Measurements from ENCODE around the gene ACOX3.
"Not testable (repeated sequence)": the region's sequence is repeated elsewhere in the genome, so short reads cannot be mapped to it uniquely, and the experiment has no call there.

ACOX3 gene

DNA sequence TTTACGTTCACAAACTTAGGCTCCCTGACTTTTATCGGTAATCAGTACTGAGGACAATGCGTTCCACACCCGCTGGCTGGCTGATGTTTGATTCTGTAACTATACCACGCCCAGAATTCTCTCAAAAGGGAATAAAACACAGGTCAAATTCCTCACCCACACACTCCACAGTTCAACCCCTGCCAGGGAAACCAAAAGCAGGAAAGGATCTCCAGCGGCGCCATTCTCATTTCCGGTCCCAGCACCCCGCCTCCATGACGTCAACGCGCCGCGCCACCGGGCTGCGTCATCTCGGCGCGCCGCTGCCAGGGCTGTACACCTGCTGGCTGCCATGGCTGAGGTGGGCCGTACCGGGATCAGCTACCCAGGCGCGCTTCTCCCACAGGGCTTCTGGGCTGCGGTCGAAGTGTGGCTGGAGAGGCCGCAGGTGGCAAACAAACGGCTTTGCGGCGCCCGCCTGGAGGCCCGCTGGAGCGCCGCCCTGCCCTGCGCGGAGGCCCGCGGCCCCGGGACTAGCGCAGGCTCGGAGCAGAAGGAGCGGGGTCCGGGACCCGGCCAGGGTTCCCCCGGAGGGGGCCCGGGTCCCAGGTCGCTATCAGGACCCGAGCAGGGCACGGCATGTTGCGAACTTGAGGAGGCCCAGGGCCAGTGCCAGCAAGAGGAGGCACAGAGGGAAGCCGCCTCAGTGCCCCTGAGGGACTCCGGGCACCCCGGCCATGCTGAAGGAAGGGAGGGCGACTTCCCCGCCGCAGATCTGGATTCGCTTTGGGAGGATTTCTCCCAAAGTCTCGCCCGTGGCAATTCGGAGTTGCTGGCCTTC, at the start of gene ACOX3, which contains the start of gene TRMT44:
ACOX3 (minus strand) TSS at position 232 of the 820 bp plus-strand sequence. CDS start 24,202 bp downstream, outside the sequence.
TRMT44 (plus strand) TSS at position 286 of the 820 bp plus-strand sequence; CDS start at position 332, 46 bp downstream.
- peak; percentile 96 for DNase-seq (ENCODE audit: low read depth)

DNA sequence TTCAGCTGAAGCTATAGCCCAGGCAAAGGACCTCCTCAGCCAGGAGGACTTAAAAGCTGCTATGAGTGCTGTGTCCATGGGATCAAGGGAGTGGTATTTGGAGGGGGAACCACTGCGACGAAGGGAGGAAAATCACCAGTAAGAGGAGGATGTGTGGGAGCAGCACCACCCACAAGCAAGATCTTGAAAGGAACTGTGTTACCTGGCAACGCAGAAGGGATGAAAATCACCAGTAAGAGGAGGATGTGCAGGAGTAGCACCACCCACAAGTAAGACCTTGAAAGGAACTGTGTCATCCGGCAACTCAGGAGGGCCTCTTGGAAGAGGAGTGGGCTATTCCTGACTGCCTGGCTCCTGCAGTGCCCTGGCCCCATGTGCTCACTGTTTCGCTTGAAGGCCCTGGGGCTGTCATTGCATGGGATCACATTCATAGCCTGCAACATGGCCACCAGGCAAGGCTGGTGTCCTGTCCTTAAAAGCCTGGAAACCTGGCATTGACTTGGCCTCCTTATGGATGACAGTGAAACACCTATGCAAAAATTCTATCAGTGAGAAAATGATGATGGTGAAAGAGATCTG, 48.4 kb upstream of the ACOX3 start:
- DNase-seq (ENCODE audit: low read depth): no peak

DNA sequence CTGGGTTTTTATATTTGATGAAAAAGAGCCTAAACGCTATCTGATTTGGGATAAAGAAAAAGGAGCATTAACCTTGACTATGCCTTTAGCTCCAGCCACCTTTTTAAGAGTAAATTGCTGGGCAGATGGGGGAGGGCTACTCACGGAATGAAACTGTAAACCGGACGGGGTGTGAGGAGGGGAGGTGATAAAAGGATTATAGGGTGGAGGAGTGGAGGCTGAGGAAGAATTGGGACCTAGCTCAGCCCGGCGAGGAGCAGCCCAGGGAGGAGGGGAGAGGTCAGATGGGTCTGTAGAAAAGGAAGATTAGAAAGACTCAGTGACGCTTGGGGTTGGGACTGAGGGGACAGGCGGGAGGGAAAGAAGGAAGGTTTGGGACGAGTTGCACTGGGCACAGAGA, 46.1 kb upstream of the ACOX3 start:
- not testable (repeated sequence) for DNase-seq (ENCODE audit: low read depth)

DNA sequence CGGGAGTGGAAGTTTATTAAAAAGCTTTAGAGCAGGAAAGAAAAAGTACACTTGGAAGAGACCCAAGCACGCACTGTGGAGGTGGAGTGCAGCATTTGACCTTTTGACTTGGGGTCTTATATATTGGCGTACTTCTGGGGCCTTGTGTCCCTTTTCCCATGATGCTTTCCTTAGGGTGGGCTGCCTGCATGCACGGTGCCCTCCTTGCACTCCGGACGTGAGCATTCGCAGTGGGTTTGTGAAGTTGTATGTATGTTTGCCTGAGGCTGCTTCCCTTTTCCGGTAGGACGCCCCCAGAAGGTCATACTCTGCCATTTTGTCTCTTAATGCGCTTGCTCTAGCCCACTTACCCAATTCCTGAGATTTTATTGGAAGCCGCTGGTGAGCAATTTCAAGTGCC, 39.7 kb upstream of the ACOX3 start:
- DNase-seq (ENCODE audit: low read depth): no peak

DNA sequence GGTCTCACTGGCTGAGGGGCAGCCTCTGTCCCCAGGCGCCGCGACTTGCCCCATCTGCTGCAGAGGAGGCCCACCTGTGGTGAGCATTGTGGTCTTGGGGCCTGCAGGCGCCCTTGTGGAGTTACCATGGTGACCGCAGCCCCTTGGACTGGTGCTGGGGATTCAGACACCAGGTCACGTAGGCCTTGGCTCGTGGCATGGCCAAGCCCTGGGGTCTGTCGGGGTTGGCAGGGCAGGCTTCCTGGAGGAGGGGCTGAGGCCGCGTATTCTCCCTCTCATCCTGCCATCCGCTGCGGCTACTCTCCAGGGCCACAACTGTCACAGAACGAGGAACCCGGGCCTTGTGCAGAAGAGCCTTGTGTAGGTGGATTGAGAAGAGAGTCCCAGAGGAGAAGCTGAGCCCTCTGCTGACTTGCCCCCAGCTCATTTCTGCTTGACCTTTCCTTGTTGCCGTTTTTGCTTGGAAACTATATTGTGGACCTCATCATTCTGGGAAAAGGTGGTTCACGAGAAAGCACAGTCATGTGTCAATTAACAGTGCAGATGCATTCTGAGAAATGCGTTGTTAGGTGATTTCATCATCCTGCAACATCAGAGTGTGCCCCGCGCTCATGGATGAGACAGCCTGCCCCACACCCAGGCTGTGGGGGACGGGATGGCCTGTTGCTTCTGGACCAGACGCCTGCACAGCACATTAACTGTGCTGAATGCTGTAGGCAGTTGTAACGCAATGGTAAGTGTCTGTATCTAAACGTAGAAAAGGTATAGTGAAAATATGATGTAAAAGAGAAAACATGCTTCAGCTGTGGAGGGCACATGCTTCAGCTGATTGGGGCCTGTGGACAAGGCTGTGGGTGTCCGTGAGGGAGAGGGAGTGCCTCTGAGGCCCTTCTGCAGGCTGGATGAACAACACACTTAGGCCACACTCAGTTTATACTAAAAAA, 38.5 kb upstream of the ACOX3 start:
- no peak for DNase-seq (ENCODE audit: low read depth)

- DNase-seq (ENCODE audit: low read depth): no peak
Measured at GRCh38 chr4:8478371-8478770, 37.8 kb upstream of the ACOX3 start.

DNA sequence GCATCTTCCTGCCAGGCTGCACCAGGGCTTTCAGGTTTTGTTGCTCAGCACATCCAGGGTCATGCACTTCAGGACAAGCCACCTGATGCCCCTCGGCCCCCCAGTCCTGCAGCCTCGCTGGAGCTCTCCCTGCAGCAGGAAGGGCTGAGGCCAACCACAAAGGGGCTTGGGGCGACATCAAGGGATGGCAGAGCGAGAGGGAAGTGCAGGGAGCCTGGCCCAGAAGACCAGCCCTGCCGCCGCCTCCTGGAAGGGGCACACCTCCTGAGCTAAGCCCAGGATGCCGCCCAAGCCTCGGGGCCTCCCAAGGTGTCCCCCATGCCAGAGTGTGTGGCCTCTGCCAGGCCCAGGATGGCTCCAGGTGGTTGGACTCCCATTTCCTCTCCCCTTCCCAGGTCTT, 37.2 kb upstream of the ACOX3 start:
- no peak for DNase-seq (ENCODE audit: low read depth)

- DNase-seq (ENCODE audit: low read depth): no peak
Measured at GRCh38 chr4:8477095-8477635, 36.6 kb upstream of the ACOX3 start.

DNA sequence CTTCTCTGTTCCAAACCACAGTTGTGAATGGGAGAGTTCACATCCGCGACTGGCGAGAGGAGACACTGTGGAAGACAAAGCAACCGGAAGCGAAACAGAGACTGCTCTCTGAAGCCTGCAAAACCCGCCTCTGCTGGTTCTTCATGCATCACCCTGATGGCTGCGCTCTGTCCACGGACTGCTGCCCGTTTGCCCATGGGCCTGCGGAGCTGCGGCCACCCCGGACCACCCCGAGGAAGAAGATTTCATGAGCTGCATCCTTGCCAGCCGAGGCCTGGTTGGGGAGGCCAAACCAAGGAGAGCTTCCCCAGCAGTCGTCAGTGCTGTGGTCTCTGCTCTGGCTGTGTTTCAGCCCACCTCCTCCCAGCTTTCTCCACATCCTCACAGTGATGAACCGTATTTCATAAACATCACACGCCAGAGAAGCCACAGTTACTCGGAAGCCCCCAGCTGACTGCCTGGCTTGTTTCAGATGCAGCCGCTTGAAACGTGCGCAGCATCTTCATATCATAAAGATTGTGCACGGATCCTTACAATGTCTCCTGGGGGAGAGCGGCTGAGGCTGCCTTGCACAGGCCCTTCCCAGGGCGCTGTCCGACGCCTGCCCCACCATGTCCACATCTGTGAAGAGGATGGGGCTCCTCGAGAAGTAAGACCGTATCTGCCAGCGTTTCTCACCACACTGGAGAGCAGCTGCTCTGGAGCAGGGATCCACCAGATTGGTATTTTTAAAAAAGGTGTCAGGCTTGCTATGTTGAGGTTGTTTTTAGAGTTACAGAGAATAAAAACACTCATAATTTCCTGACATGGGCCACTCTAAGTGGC, 35.4 kb upstream of the ACOX3 start:
- DNase-seq (ENCODE audit: low read depth): no peak

- no peak for DNase-seq (ENCODE audit: low read depth)
Measured at GRCh38 chr4:8474856-8475255, 34.3 kb upstream of the ACOX3 start.

- DNase-seq (ENCODE audit: low read depth): no peak
Measured at GRCh38 chr4:8473920-8474590, 33.5 kb upstream of the ACOX3 start.

DNA sequence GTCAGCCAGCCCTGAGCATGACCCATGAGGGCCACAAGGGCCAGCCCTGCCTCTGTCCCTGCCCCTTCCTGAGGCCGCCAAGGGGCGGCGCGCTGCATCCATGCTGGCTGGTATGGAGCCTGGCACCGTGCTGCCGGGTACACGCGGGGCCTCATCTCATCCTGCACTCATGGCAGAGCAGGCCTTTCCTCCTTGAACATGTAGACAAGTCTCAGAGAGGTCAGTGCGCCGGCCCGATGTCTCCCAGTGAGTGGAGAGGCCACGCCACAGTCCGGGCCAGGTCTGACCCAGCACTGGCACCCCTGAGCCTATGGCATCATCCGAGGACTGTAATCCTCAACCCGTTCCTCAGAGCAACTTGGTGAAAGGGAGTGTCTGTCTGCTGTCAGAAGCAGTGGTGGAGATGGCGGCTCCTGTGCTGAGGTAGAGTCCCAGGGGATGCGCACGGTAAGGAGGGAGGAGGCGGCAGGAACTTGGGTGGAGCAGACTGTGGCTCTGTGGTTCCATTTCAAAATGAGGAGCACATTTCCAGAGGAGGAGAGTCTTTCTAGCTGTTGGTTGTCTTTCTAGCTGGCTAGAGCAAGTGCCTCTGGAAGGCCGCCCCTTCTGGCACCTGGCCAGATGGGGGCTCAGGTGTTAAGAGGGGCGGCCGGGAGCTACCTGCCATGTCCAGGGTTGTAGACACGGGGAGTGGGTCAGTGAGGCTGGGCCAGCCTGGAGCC, 32.8 kb upstream of the ACOX3 start:
- DNase-seq (ENCODE audit: low read depth): no peak

- DNase-seq (ENCODE audit: low read depth): no peak
Measured at GRCh38 chr4:8472689-8473197, 32.2 kb upstream of the ACOX3 start.

DNA sequence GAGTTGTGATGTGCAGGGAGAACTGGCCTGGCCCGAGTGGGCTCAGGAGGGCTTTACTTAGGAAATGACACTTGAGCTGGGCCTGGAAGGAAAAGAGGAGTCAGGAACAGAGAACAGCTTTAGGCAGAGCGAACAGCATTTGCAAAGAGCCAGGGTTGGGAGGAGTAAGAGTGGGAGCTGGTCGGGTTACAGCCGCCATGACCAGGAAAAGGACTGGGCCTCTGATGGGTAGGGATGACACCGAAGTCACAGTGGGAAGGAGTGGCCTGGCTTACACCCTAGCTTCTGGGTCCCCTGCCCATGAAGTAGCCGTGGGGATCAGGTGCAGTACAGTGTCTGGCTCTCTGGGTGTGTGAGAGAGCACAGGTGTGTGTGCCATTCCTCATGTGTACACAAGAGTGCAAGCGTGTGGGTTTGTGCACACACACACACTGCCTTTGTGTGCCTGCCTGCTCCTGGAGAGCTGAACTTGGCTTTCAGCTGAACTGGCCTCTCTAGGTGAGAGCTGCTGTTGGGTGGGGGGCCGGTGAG, 31.7 kb upstream of the ACOX3 start:
- DNase-seq (ENCODE audit: low read depth): no peak

DNA sequence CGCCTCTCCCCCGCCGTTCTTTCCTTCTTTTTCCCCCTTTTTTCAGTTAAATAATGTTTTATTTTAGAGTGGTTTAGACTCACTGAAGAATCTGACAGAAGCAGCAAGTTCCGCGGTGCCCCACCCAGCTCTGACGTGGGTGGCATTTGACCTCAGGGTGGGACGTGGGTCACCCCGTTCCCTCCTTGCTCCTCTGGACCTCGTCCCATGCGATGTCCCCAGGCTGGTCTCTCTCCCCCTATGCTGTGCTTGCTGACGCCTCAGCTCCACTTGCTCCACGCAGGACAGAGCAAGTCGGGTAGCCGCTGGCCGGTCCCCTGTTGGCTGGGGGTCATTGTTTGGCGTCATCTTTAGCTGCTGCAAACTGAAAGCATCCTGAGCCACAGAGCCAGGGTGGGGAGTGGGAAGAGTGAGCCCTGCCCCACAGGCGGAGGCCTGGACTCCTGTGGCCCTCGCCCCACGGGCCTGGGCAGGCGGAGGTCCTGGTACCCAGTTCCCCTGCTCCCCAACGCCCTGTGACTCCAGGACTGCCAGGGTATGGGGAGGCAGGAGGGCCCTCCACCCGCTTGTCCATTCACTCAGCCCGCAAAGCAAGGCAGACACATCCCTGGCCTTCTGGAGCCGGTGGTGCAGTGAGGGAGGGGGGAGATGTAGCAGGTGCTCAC, 30.8 kb upstream of the ACOX3 start:
- DNase-seq (ENCODE audit: low read depth): no peak

GRCh38 chr4:8470451-8471024, 30.0 kb upstream of the ACOX3 start:
- DNase-seq (ENCODE audit: low read depth): no peak

DNA sequence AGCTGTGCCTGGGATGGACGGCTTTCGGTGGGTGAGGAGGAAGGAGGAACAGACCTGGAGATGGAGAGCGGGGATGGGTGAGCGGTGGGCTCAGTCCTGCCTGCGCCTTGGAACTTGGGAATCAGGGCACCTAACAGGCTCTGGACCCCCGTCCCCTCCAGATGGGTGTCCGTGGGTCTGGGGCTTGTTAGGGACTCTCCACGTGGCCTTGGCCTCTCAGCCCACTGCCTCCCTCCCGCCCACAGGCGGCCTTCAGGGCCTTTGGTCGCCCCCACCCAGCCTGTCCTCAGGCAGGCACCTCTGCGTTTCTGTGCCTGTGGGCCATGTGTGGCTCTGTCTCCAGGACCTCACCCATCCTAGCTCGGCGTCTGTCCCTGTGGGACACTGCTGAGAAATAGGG, 29.0 kb upstream of the ACOX3 start:
- DNase-seq (ENCODE audit: low read depth): no peak

GRCh38 chr4:8468746-8469535, 28.4 kb upstream of the ACOX3 start:
- DNase-seq (ENCODE audit: low read depth): peak; percentile 49
